Keratinocyte (primary cell): ENCODE data around the gene POU6F2.

Experiments used
- EZH2 ChIP-seq: IDR thresholded peaks from one replicate; pipeline ENCODE4 v1.6.1; 2012; ENCODE audit warnings: inconsistent platforms, mild to moderate bottlenecking, low read length, moderate library complexity
- TF ChIP-seq, protein P1 (sequence below), 3 experiments: IDR thresholded peaks in 1 of 3; conservative IDR thresholded peaks in 1 of 3; optimal IDR thresholded peaks in 1 of 3; 2 replicates in 2 of 3; 3 replicates in 1 of 3; pipeline versions ENCODE3 to v1.5.1; 2011; ENCODE audit warnings: low read length in 3 of 3, mild to moderate bottlenecking in 3 of 3, moderate library complexity in 2 of 3, control low read depth in 1 of 3, inconsistent platforms in 1 of 3; ENCODE audit not compliant: insufficient read depth in 2 of 3; ENCODE audit errors: extremely low read depth in 1 of 3

DNA sequence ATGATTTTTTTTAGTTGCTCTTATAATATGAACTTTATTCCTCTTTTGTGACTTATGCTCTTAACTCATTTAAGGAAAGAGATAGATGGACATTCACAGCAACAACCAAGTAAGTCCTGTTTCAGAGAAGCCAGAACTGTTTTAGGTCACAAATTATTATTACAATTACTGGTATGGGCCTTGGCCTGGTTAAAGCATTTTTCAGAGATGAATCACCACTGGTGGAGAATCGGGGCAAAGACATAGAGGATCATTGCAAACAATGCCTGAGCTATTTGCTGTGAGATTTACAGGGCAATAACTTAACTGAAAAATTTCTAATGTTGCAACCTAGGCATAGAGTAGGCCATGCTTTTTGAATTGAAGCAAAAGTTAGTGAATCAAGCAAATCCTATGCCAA lies 450.5 kb downstream of the POU6F2 start:
- TF ChIP-seq, protein P1, sequence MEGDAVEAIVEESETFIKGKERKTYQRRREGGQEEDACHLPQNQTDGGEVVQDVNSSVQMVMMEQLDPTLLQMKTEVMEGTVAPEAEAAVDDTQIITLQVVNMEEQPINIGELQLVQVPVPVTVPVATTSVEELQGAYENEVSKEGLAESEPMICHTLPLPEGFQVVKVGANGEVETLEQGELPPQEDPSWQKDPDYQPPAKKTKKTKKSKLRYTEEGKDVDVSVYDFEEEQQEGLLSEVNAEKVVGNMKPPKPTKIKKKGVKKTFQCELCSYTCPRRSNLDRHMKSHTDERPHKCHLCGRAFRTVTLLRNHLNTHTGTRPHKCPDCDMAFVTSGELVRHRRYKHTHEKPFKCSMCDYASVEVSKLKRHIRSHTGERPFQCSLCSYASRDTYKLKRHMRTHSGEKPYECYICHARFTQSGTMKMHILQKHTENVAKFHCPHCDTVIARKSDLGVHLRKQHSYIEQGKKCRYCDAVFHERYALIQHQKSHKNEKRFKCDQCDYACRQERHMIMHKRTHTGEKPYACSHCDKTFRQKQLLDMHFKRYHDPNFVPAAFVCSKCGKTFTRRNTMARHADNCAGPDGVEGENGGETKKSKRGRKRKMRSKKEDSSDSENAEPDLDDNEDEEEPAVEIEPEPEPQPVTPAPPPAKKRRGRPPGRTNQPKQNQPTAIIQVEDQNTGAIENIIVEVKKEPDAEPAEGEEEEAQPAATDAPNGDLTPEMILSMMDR (optimal IDR thresholded peaks at IDR 0.05 in 1 of 3, IDR thresholded peaks at IDR 0.05 in 1 of 3, conservative IDR thresholded peaks at IDR 0.05 in 1 of 3; ENCODE audit: extremely low read depth in 1 of 3, insufficient read depth in 2 of 3, low read length in 3 of 3), result no peak
- TF ChIP-seq EZH2, result no peak
